Suppressor macrophage treated with lipopolysaccharide for 1 hour (primary cell): Measurements from ENCODE around the gene RYR1.
A peak's percentile ranks its signal among the peaks of the same experiment; 100 is the strongest.
"Not testable (repeated sequence)": the region's sequence is repeated elsewhere in the genome, so short reads cannot be mapped to it uniquely, and the experiment has no call there.

Experiments used
- DNase-seq, 3 donors: peaks; one replicate each; pipeline ENCODE4 v3.0.0-alpha.2; 2020 to 2022

Gene RYR1

DNA sequence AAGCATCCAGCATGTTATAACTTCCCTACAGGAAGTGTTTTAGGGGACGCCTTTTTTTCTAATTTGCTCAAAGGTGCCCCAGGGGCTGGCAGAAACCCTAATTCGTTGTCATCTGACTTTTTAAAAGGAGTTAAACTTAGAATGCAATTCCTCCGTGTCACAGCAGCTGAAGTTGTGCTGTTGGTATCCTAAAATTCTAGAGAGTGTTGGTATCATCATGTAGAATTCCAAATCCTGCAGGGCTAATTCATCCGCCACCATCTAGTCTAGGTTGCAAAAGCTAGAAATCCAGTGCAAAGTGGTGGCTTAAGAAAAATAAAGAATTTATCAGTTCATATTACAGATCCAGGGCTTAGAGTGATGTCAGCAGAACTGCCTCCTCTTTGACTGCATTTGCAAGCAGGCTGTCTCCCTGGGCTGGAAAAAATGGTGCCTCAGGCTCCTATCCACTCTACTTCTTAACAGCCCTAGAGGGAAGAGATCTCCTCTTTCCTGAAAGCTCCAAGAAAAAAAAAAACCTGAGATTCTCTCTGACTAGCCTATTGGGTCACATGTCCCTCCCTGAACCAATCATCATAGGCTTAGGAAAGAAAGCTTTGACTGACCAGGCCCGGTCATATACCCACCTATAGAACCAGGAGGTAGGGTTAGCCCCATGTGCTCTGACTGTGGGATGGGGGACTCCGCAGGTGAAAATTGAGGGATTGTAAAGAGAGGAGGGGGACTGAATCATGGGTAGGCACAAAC, 111.3 kb downstream of the RYR1 start:
- peak in 2 of 3 donors; percentile 72 to 85 for DNase-seq

DNA sequence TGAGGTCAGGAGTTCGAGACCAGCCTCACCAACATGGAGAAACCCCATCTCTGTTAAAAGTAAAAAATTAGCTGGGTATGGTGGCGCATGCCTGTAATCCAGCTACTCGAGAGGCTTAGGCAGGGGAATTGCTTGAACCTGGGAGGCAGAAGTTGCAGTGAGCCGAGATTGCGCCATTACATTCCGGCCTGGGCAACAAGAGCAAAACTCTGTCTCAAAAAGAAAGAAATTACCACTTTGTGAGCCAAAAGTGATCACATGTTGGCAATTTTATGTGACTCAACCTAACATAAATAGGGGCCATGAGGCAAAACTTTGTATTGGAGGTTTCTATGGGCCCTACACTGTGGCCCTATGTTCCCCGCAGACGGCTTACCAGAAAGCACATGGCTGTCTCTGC, 112.1 kb downstream of the RYR1 start:
- peak in 1 of 3 donors; percentile 16 for DNase-seq

DNA sequence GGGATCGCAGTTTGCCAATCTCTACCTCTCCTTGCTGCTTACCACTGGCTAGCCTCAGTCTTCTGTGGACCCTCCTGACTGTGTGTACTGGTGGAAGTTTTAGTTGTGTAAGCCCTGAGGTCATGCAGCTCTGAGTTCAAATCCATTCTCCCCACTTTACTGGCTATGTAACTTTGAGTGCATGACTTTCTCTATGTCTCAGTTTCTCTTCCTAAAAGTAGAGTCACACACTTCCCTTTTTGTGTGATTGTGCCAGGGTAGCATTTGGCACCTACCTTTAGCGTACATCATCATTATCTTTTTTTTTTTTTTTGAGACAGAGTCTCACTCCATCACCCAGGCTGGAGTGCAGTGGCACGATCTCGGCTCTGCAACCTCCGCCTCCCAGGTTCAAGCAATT, 113.9 kb downstream of the RYR1 start:
- DNase-seq: peak; percentile 34 to 55 (median 34)

DNA sequence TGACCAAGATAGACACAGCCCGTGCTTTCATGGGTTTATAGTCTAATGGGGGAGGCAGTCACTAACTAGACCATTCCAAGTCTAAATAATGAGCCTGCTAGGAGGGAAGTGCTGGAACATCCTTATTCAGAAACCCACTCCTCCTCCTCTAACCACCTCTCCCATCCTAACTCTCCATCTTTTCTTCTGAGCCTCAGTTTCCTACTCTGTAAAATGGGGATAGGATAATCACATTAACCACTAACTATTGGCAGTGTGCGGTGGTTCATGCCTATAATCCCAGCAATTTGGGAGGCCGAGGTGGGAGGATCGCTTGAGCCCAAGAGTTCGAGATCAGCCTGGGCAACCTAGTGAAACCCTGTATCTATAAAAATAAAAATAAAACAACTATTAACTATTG, 115.6 kb downstream of the RYR1 start:
- no peak for DNase-seq

DNA sequence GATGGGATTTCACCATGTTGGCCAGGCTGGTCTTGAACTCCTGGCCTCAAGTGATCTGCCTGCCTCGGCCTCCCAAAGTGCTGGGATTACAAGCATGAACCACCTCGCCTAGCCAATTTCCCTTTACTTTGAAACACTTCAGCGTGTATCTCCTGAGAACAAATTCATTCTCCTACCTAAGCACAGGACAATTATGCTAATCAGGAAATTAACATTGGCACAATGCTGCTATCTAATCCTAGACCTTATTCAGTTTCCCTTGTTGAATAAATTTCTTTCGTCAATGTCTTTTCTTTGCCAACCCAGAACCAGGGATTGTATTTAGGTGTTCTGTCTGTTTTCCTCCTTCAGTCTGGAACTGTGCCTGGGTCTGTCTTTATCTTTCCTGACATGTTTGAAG, 116.5 kb downstream of the RYR1 start:
- DNase-seq: no peak

- DNase-seq: no peak
Observed at GRCh38 chr19:38550376-38550775, 116.9 kb downstream of the RYR1 start.

DNA sequence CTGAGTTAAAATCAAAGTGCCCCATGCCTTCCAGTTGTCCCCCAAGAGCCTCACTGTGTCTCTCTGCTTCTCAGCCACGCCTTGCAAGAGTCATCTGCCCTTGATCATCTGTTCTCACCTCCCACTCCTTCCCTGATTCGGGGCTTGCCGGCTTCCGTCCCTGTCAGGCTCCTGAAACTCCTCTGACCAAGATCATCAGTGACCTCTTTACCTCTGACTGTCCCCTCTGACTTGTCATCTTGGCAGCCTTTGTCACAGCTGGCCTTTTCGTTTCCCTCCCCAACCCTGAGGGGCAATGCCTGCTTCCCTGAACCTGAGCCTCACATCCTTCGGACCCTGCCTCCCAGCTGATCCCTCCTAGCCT, 117.9 kb downstream of the RYR1 start:
- DNase-seq: peak; percentile 29 to 63 (median 40)

DNA sequence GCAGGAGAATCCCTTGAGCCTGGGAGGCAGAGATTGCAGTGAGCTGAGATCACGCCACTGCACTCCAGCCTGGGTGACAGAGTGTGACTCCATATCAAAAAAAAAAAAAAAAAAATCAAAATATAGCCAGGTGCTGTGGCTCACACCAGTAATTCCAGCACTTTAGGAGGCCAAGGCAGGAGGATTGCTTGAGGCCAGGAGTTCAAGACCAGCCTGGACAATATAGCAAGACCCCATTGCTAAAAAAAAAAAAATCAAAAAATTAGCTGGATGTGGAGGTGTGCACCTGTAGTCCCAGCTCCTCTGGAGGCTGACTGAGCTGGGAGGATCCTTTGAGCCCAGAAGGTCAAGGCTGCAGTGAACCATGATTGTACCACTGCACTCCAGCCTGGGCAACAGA, 119.7 kb downstream of the RYR1 start:
- not testable (repeated sequence) for DNase-seq

- DNase-seq: no peak
Observed at GRCh38 chr19:38554676-38555141, 121.2 kb downstream of the RYR1 start.

GRCh38 chr19:38555200-38555599, 121.7 kb downstream of the RYR1 start:
- no peak for DNase-seq

DNA sequence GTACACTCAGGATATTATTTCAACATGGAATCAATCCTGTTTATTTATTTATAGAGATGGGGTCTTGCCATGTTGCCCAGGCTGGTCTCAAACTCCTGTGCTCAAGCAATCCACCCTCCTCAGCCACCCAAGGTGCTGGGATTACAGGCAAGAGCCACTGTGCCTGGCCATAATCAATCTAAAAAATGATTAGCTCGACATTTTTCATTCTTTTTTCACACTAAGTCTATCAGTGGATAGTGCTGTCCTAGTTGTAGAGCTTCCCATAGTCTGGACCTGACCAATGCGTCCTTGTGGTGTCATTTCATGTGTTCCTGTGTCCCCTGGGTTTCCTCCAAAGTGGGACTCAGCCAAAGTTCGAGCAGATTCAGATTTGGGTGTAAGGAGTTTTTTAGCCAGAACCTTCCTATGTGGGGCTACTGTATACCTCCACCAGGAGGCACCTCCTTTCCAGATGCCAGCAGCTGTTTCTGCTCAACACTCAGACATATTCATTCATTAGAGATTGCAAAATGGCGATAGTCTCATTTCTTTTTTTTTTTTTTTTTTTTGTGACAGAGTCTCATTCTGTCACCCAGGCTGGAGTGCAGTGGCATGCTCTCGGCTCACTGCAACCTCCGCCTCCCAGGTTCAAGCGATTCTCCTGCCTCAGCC, 123.2 kb downstream of the RYR1 start:
- no peak for DNase-seq

DNA sequence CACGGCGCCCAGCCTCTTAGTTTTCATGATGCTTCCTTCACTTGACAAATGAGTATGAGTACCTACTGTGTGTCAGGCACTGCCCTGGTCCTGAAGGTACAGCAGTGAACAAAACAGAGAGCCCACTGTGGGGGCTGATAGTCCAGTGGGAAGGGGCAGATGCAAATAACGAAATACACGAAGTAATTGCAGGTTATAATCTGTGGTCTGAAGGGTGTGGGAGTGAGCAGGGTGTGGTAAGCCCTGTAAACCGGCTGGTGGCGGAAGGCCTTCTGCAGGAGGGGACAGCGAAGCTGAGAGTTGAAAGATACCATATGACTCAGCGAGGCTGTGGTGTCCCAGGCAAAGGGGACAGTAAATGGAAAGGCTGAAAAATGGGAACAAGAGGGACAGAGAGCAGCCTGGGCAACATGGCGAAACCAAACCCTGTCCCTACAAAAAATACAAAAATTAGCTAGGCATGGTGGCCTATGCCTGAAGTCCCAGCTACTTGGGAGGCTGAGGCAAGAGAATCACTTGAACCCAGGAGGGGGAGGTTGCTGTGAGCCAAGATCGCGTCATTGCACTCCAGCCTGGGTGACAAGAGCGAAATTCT, 123.8 kb downstream of the RYR1 start:
- DNase-seq: peak; percentile 57 to 81 (median 60)

DNA sequence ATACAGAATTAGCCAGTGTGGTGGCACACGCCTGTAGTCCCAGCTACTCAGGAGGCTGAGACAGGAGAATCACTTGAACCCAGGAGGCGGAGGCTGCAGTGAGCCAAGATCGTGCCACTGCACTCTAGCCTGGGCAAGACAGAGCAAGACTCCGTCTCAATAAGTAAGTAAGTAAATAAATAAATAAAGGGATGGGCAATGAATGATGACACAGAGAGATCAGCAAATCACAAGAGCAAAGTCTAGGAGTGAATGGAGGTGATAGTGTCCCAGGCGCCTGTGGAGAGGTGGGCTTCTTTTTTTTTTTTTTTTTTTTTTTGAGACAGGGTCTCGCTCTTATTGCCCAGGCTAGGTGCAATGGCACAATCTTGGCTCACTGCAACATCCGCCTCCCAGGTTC, 125.4 kb downstream of the RYR1 start:
- DNase-seq: not testable (repeated sequence)

- no peak for DNase-seq
Observed at GRCh38 chr19:38559428-38560401, 126.2 kb downstream of the RYR1 start.

DNA sequence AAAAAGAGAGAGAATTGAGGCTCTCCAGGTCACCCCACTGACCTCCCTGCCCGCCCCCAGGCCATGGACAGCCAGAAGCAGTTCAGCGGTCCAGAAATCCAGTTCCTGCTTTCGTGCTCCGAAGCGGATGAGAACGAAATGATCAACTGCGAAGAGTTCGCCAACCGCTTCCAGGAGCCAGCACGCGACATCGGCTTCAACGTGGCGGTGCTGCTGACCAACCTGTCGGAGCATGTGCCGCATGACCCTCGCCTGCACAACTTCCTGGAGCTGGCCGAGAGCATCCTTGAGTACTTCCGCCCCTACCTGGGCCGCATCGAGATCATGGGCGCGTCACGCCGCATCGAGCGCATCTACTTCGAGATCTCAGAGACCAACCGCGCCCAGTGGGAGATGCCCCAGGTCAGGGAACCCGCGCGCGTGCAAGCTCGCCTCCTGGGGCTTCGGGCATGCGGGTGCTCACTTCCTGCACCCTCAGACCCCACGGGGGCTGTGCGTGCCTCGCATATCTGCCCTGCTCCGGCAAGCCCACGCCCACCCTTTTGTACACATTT, 127.6 kb downstream of the RYR1 start:
- DNase-seq: no peak

GRCh38 chr19:38561658-38562057, 128.2 kb downstream of the RYR1 start:
- DNase-seq: no peak

DNA sequence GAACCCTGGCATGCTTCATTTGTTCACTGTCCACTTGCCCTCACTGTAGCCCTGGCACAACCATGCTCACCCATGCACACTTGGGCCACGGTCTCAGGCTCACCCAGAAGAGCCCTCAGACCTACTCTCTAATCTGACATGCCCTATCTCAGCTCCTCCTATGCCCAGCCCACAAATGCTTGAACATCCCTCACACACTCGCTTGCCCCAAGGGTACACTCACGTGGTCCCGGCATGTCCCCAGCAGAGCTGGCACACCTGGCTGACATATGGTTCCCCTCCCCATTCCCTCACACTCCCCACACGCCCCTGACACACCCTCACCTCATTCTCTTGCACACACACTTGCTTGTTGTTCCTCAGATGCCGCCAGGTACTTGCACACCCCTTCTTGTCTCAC, 128.6 kb downstream of the RYR1 start:
- DNase-seq: no peak

- peak in 1 of 3 donors; percentile 12 for DNase-seq
Observed at GRCh38 chr19:38563475-38563874, 130.0 kb downstream of the RYR1 start.

DNA sequence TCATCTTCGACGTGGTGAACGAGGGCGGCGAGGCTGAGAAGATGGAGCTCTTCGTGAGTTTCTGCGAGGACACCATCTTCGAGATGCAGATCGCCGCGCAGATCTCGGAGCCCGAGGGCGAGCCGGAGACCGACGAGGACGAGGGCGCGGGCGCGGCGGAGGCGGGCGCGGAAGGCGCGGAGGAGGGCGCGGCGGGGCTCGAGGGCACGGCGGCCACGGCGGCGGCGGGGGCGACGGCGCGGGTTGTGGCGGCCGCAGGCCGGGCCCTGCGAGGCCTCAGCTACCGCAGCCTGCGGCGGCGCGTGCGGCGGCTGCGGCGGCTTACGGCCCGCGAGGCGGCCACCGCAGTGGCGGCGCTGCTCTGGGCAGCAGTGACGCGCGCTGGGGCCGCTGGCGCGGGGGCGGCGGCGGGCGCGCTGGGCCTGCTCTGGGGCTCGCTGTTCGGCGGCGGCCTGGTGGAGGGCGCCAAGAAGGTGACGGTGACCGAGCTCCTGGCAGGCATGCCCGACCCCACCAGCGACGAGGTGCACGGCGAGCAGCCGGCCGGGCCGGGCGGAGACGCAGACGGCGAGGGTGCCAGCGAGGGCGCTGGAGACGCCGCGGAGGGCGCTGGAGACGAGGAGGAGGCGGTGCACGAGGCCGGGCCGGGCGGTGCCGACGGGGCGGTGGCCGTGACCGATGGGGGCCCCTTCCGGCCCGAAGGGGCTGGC, 131.6 kb downstream of the RYR1 start:
- peak; percentile 28 to 64 (median 45) for DNase-seq

DNA sequence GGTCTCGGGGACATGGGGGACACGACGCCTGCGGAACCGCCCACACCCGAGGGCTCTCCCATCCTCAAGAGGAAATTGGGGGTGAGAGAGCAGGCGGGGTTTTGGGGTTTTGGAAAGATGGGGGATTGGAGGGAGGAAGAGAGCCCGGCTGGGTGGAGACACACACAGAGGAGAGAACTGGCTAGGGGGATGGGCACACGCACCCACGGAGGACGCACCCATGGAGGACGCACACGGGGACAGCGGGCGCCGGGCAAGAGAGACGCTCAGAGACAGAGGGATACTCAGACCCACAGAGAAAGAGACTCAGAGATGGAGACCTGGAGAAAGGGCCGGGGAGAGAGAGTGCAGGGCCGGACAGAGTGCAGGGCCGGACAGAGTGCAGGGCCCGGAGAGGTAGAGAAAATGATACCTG, 132.2 kb downstream of the RYR1 start:
- peak in 1 of 3 donors; percentile 12 for DNase-seq

GRCh38 chr19:38569368-38569983, 136.0 kb downstream of the RYR1 start:
- DNase-seq: no peak
